GM23338 (cell line): ENCODE measurements around the gene SLC16A11. TPM values are rescaled to one million over a fixed set of nuclear protein-coding genes. Genes with fewer than 3 reads are reported as not detected.

Experiments used
- ATAC-seq: fragments of 200-7000 bp; cut with Tn5 transposase; 3 replicates; pipeline ENCODE4 v1.9.1; 2020
- DNase-seq: peaks from one replicate; pipeline ENCODE4 v3.0.0-alpha.2; 2015; ENCODE audit warnings: low spot score
- H2AFZ ChIP-seq: fragments of 200-600 bp; sonication (generic); 2 replicates; pipeline ENCODE4 v1.8.0; 2016; ENCODE audit warnings: antibody characterized with exemption, mild to moderate bottlenecking, moderate library complexity
- H3F3A ChIP-seq: fragments of 200-600 bp; sonication (generic); replicated peaks from 2 replicates; pipeline ENCODE4 v1.8.0; 2017; ENCODE audit warnings: antibody characterized with exemption, mixed run types, low read depth
- H3K27ac ChIP-seq: fragments of 200-600 bp; sonication (generic); 2 replicates; pipeline ENCODE4 v1.6.1; 2016; ENCODE audit warnings: low read depth
- H3K27me3 ChIP-seq: fragments of 200-600 bp; sonication (generic); 2 replicates; pipeline ENCODE4 v1.8.0; 2016; ENCODE audit warnings: mild to moderate bottlenecking, mixed run types, moderate library complexity; ENCODE audit not compliant: insufficient read depth
- H3K36me3 ChIP-seq: fragments of 200-600 bp; sonication (generic); 2 replicates; pipeline ENCODE4 v1.8.0; 2016; ENCODE audit warnings: mild to moderate bottlenecking; ENCODE audit not compliant: insufficient read depth
- H3K4me1 ChIP-seq: fragments of 200-600 bp; sonication (generic); 2 replicates; pipeline ENCODE4 v1.8.0; 2016; ENCODE audit warnings: mild to moderate bottlenecking, moderate library complexity; ENCODE audit not compliant: insufficient read depth
- H3K4me2 ChIP-seq: fragments of 200-600 bp; sonication (generic); 2 replicates; pipeline ENCODE4 v1.7.1; 2017; ENCODE audit warnings: mixed run types
- H3K4me3 ChIP-seq: fragments of 200-600 bp; sonication (generic); 2 replicates; pipeline ENCODE4 v1.6.1; 2016; ENCODE audit warnings: mixed run types
- H3K79me2 ChIP-seq: fragments of 200-600 bp; sonication (generic); replicated peaks from 2 replicates; pipeline ENCODE4 v1.8.0; 2017; ENCODE audit warnings: mild to moderate bottlenecking; ENCODE audit not compliant: insufficient read depth
- H3K9me2 ChIP-seq: fragments of 200-600 bp; sonication (generic); 2 replicates; pipeline ENCODE4 v1.8.0; 2017; ENCODE audit not compliant: insufficient read depth
- H4K20me1 ChIP-seq: fragments of 200-600 bp; sonication (generic); replicated peaks from 2 replicates; pipeline ENCODE4 v1.8.0; 2017; ENCODE audit warnings: mild to moderate bottlenecking; ENCODE audit not compliant: insufficient read depth
- H3K27ac Mint-ChIP-seq: 2 replicates; pipeline ENCODE4 v1.8.0; 2020; ENCODE audit warnings: inconsistent platforms, mild to moderate bottlenecking, moderate library complexity, mixed read lengths
- H3K27me3 Mint-ChIP-seq: 3 replicates; pipeline ENCODE4 v1.8.0; 2022; ENCODE audit warnings: low read depth, mild to moderate bottlenecking, moderate library complexity, mixed read lengths, inconsistent platforms; ENCODE audit not compliant: insufficient read depth, poor library complexity
- H3K36me3 Mint-ChIP-seq: 3 replicates; pipeline ENCODE4 v1.8.0; 2021; ENCODE audit warnings: low read depth, mild to moderate bottlenecking, inconsistent platforms, moderate library complexity, mixed read lengths
- H3K4me1 Mint-ChIP-seq: 3 replicates; pipeline ENCODE4 v1.8.0; 2020; ENCODE audit warnings: mild to moderate bottlenecking, inconsistent platforms, mixed read lengths
- H3K4me3 Mint-ChIP-seq: 3 replicates; pipeline ENCODE4 v1.8.0; 2021; ENCODE audit warnings: moderate library complexity, mild to moderate bottlenecking, inconsistent platforms, mixed read lengths
- H3K9me3 Mint-ChIP-seq: 3 replicates; pipeline ENCODE4 v1.8.0; 2020; ENCODE audit warnings: moderate library complexity, mild to moderate bottlenecking, inconsistent platforms, mixed read lengths
- CREB1 ChIP-seq: fragments of 250-450 bp; sonication (Bioruptor Pico); IDR thresholded peaks from 2 replicates; pipeline ENCODE4 v1.5.0; 2020; ENCODE audit warnings: low read depth, mild to moderate bottlenecking, moderate library complexity
- ETS1 ChIP-seq: IDR thresholded peaks from 2 replicates; pipeline ENCODE4 v1.6.1; 2016; ENCODE audit warnings: antibody characterized with exemption
- EZH2 ChIP-seq: fragments of 200-600 bp; sonication (generic); IDR thresholded peaks from one replicate; pipeline ENCODE4 v1.8.0; 2017; ENCODE audit warnings: antibody characterized with exemption, mild to moderate bottlenecking, low read depth; ENCODE audit not compliant: unreplicated experiment
- EZH2phosphoT487 ChIP-seq: fragments of 200-600 bp; sonication (generic); IDR thresholded peaks from one replicate; pipeline ENCODE4 v1.8.1; 2018; ENCODE audit warnings: antibody characterized with exemption; ENCODE audit not compliant: unreplicated experiment
- JUNB ChIP-seq: IDR thresholded peaks from one replicate; pipeline ENCODE4 v1.6.1; 2016; ENCODE audit warnings: antibody characterized with exemption; ENCODE audit not compliant: unreplicated experiment
- NANOG ChIP-seq: IDR thresholded peaks from 2 replicates; pipeline ENCODE4 v1.6.1; 2016; ENCODE audit warnings: antibody characterized with exemption, borderline replicate concordance
- POLR2AphosphoS5 ChIP-seq: IDR thresholded peaks from 2 replicates; pipeline ENCODE4 v1.6.1; 2016; ENCODE audit warnings: antibody characterized with exemption, low read depth
- REST ChIP-seq: IDR thresholded peaks from one replicate; pipeline ENCODE4 v1.6.1; 2018; ENCODE audit warnings: antibody characterized with exemption; ENCODE audit not compliant: unreplicated experiment
- ZNF114 ChIP-seq: fragments of 250-450 bp; sonication (Bioruptor Pico); IDR thresholded peaks from 2 replicates; pipeline ENCODE4 v1.5.0; 2020; ENCODE audit warnings: mild to moderate bottlenecking, moderate library complexity
- ZNF331 ChIP-seq: fragments of 250-450 bp; sonication (Bioruptor Pico); IDR thresholded peaks from 2 replicates; pipeline ENCODE4 v1.5.0; 2020; ENCODE audit warnings: low read depth, mild to moderate bottlenecking, moderate library complexity
- polyA plus RNA-seq: library from polyadenylated mRNA; unstranded; fragments of >200 nt; fragmentation: Nextera tagmentation; extraction: Ambion mirVana; gene quantifications from 2 replicates; pipeline ENCODE4 v1.2.1, GENCODE V29; 2016
- total RNA-seq: library from RNA; depleted of rRNA; stranded (reverse); fragments of >200 nt; shearing (Covaris generic); gene quantifications from 2 replicates; pipeline ENCODE4 v1.2.3, GENCODE V29; 2014
- TF ChIP-seq, protein P1 (sequence below): fragments of 250-450 bp; sonication (Bioruptor Pico); IDR thresholded peaks from 2 replicates; pipeline ENCODE4 v1.5.0; 2020; ENCODE audit warnings: mild to moderate bottlenecking, moderate library complexity
- TF ChIP-seq, protein P2 (sequence below), 2 experiments: fragments of 200-600 bp in 1 of 2; sonication (generic) in 1 of 2; conservative IDR thresholded peaks; 2 replicates each; pipeline versions ENCODE4 v1.5.1 to v1.6.1; 2016 to 2017; ENCODE audit warnings: antibody characterized with exemption in 2 of 2, low read depth in 2 of 2, mild to moderate bottlenecking in 2 of 2, moderate library complexity in 1 of 2

SLC16A11 gene
- total and polyA plus RNA-seq, 2 experiments from 2014 or later: 0.42 to 0.68 TPM

- TF ChIP-seq, protein P1, sequence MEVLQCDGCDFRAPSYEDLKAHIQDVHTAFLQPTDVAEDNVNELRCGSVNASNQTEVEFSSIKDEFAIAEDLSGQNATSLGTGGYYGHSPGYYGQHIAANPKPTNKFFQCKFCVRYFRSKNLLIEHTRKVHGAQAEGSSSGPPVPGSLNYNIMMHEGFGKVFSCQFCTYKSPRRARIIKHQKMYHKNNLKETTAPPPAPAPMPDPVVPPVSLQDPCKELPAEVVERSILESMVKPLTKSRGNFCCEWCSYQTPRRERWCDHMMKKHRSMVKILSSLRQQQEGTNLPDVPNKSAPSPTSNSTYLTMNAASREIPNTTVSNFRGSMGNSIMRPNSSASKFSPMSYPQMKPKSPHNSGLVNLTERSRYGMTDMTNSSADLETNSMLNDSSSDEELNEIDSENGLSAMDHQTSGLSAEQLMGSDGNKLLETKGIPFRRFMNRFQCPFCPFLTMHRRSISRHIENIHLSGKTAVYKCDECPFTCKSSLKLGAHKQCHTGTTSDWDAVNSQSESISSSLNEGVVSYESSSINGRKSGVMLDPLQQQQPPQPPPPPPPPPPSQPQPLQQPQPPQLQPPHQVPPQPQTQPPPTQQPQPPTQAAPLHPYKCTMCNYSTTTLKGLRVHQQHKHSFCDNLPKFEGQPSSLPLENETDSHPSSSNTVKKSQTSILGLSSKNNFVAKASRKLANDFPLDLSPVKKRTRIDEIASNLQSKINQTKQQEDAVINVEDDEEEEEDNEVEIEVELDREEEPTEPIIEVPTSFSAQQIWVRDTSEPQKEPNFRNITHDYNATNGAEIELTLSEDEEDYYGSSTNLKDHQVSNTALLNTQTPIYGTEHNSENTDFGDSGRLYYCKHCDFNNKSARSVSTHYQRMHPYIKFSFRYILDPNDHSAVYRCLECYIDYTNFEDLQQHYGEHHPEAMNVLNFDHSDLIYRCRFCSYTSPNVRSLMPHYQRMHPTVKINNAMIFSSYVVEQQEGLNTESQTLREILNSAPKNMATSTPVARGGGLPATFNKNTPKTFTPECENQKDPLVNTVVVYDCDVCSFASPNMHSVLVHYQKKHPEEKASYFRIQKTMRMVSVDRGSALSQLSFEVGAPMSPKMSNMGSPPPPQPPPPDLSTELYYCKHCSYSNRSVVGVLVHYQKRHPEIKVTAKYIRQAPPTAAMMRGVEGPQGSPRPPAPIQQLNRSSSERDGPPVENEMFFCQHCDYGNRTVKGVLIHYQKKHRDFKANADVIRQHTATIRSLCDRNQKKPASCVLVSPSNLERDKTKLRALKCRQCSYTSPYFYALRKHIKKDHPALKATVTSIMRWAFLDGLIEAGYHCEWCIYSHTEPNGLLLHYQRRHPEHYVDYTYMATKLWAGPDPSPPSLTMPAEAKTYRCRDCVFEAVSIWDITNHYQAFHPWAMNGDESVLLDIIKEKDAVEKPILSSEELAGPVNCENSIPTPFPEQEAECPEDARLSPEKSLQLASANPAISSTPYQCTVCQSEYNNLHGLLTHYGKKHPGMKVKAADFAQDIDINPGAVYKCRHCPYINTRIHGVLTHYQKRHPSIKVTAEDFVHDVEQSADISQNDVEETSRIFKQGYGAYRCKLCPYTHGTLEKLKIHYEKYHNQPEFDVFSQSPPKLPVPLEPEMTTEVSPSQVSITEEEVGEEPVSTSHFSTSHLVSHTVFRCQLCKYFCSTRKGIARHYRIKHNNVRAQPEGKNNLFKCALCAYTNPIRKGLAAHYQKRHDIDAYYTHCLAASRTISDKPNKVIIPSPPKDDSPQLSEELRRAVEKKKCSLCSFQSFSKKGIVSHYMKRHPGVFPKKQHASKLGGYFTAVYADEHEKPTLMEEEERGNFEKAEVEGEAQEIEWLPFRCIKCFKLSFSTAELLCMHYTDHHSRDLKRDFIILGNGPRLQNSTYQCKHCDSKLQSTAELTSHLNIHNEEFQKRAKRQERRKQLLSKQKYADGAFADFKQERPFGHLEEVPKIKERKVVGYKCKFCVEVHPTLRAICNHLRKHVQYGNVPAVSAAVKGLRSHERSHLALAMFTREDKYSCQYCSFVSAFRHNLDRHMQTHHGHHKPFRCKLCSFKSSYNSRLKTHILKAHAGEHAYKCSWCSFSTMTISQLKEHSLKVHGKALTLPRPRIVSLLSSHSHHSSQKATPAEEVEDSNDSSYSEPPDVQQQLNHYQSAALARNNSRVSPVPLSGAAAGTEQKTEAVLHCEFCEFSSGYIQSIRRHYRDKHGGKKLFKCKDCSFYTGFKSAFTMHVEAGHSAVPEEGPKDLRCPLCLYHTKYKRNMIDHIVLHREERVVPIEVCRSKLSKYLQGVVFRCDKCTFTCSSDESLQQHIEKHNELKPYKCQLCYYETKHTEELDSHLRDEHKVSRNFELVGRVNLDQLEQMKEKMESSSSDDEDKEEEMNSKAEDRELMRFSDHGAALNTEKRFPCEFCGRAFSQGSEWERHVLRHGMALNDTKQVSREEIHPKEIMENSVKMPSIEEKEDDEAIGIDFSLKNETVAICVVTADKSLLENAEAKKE: no peak
- TF ChIP-seq ZNF331 (CRISPR knock-in tag) (no peak), CREB1 (no peak), JUNB (no peak), REST (no peak), NANOG (no peak), EZH2 (no peak), POLR2AphosphoS5 (no peak), EZH2phosphoT487 (no peak), ETS1 (no peak), ZNF114 (CRISPR knock-in tag) (no peak)
- TF ChIP-seq, protein P2, sequence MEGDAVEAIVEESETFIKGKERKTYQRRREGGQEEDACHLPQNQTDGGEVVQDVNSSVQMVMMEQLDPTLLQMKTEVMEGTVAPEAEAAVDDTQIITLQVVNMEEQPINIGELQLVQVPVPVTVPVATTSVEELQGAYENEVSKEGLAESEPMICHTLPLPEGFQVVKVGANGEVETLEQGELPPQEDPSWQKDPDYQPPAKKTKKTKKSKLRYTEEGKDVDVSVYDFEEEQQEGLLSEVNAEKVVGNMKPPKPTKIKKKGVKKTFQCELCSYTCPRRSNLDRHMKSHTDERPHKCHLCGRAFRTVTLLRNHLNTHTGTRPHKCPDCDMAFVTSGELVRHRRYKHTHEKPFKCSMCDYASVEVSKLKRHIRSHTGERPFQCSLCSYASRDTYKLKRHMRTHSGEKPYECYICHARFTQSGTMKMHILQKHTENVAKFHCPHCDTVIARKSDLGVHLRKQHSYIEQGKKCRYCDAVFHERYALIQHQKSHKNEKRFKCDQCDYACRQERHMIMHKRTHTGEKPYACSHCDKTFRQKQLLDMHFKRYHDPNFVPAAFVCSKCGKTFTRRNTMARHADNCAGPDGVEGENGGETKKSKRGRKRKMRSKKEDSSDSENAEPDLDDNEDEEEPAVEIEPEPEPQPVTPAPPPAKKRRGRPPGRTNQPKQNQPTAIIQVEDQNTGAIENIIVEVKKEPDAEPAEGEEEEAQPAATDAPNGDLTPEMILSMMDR (conservative IDR thresholded peaks at IDR 0.05; ENCODE audit: low read depth in 2 of 2): no peak
- Mint-ChIP-seq H3K36me3 (peaks cover 22% of the 10 kb centered on the region), H3K27me3 (peaks cover 15% of the 10 kb centered on the region), H3K9me3 (peaks cover 33% of the 10 kb centered on the region), H3K4me3 (no peak overlapping the region), H3K27ac (no peak overlapping the region), H3K4me1 (peaks cover 3% of the 10 kb centered on the region; the same call in 2 of the 3 replicates)
- DNase-seq (no peak), ATAC-seq (no peak)
- H3K79me2 ChIP-seq: no peaks in the 10 kb centered on the region
- H3F3A ChIP-seq: no peaks in the 10 kb centered on the region
- H3K4me1 ChIP-seq: no peaks in the 10 kb centered on the region
- H3K27me3 ChIP-seq: no peaks in the 10 kb centered on the region
- no peak overlapping the region for H2AFZ ChIP-seq
- H3K27ac ChIP-seq: no peak overlapping the region
- H3K36me3 ChIP-seq: no peaks in the 10 kb centered on the region
- no peak overlapping the region for H3K4me2 ChIP-seq
- H4K20me1 ChIP-seq: no peaks in the 10 kb centered on the region
- H3K9me2 ChIP-seq: no peaks in the 10 kb centered on the region
- H3K4me3 ChIP-seq: no peak overlapping the region
Measured at GRCh38 chr17:7067198-7067597, 23.3 kb upstream of the SLC16A11 start.
